Fibroblast of villous mesenchyme (primary cell): ENCODE results near the gene MRPL58. TPM values are rescaled to one million over a fixed set of nuclear protein-coding genes. Genes with fewer than 3 reads are reported as not detected.

Experiments used
- DNase-seq: peaks from one replicate; pipeline ENCODE4 v3.0.0-alpha.2; 2010; ENCODE audit warnings: low read depth
- H3K4me3 ChIP-seq: 2 replicates; pipeline ENCODE4 v1.5.1; 2011; ENCODE audit warnings: low read depth, mild to moderate bottlenecking, low read length
- total RNA-seq: library from RNA; depleted of rRNA; stranded (reverse); fragments of >200 nt; gene quantifications from 2 replicates; pipeline ENCODE4 v1.2.3, GENCODE V29; 2012
- TF ChIP-seq, protein P1 (sequence below): IDR thresholded peaks from 2 replicates; pipeline ENCODE4 v1.5.1; 2012; ENCODE audit warnings: low read depth, mild to moderate bottlenecking, low read length; ENCODE audit not compliant: insufficient read depth

MRPL58 gene
- total RNA-seq, 1 donor = 23.7 TPM

DNA sequence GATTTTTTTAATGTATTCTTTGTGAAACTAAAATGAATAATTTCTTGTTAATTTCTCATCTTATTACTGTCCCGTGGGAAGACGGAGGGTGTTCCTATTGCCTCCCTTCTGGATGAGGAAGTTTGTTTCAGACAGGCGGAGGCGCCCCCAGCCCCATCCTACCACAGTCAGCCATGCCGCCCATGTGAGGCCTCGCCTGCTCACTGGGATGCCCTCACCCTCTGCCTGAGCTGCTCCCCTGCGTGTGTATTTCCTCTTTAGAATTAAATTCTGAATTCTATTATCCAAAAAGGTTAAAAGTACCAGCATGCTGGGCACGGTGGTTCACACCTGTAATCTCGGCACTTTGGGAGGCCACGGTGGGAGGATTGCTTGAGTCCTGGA, 48.6 kb downstream of the MRPL58 start:
- no peak overlapping the region for H3K4me3 ChIP-seq
- TF ChIP-seq, protein P1, sequence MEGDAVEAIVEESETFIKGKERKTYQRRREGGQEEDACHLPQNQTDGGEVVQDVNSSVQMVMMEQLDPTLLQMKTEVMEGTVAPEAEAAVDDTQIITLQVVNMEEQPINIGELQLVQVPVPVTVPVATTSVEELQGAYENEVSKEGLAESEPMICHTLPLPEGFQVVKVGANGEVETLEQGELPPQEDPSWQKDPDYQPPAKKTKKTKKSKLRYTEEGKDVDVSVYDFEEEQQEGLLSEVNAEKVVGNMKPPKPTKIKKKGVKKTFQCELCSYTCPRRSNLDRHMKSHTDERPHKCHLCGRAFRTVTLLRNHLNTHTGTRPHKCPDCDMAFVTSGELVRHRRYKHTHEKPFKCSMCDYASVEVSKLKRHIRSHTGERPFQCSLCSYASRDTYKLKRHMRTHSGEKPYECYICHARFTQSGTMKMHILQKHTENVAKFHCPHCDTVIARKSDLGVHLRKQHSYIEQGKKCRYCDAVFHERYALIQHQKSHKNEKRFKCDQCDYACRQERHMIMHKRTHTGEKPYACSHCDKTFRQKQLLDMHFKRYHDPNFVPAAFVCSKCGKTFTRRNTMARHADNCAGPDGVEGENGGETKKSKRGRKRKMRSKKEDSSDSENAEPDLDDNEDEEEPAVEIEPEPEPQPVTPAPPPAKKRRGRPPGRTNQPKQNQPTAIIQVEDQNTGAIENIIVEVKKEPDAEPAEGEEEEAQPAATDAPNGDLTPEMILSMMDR = no peak
- no peak for DNase-seq

DNA sequence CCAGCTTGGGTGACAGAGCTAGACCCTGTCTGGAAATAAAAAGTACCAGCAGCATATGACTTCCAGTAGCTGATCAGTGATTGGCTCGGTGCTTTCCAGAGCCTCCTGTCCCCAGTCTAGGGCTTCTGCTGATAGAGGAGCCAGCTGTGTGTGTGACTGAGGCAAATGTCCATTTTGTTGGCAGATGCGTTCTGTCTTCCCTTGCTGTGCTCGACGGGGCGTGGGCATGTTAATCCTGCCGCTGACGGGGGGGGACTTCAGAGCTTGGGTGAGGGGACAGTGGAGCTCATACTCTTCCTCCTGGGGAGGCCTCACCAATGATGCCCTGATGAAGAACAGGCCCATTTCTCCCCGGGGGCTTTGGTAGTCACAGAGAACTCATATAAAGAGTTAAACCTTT, 49.1 kb downstream of the MRPL58 start:
- TF ChIP-seq, protein P1 = no peak
- H3K4me3 ChIP-seq = no peak overlapping the region
- DNase-seq = no peak

DNA sequence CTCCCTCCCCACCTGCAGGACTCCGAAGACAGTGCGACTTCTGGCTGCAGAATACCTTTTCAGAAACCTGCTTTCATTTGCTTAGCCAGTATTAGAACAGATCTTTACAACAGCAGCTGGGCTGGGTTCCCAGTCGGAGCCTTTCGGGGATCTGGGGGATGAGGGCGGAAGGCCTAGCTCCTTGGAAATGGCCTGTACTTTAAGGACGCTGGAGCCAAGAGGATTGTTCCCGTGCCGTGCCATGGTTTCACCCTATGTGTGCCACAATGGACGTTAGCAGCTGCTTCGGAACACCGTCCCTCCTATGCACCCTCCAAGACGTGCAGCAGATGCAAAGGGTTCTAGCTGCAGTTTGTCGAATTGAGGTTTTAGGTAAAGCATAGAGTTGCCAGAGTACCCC, 50.7 kb downstream of the MRPL58 start:
- TF ChIP-seq, protein P1 = no peak
- DNase-seq = no peak
- no peak overlapping the region for H3K4me3 ChIP-seq

DNA sequence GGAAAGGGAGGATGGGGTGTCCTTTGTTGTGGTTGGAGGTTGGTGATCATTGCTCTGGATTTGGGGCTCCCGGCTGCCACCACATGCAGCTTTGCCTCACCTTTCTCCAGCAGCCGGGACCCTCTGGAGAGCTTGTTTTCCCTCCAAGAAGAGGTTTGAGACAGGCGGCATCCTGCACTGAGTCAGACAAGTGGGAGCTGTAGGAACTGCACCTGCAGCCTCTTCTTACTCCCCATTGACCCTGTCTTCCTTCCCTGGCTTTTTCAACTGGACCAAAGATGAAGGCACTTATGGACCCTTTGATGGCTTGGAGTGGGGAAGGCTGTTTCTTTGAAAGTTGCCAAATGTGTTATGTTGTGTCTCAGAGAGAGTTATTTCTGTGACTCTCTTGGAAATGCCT, 51.2 kb downstream of the MRPL58 start:
- DNase-seq = no peak
- no peak overlapping the region for H3K4me3 ChIP-seq
- TF ChIP-seq, protein P1 = no peak

DNA sequence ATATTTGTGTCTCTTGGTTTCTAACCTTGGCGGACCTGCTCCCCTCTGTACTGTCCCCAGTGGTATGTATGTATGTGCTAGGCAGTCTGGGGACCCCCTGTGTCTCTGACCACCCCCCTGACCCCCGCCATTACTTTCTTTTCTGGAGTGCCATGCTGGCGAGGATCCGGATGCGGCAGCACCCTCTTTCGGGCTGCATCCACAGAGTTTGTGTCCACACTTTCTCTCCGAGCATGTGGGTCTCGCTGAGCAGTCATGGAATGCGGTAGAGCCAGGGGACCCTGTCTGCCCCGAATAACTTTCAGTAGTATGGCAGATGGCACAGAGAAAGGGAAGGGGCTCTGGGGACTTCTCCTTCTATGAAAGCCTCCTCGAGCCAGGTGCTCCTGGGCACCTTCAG, 51.6 kb downstream of the MRPL58 start:
- TF ChIP-seq, protein P1 = no peak
- DNase-seq = no peak
- no peak overlapping the region for H3K4me3 ChIP-seq

DNA sequence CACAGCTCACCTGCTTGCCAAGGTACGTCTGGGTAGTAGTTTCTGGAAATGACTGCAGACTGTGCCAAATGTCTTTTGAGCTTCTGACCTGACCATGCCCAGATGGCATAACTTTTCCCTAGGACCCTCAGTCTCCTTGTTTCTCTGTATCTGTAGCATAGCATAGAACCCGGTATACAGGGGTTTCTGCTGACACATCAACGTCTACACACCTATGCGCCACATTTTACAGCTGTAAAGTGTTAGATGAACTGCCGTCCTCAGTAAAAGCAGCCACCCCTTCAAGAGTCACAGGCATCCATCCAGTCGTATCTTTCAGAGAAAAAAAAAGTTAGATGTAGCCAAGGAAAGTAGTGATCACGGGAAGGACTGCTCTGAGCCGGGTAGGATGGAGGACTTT, 52.0 kb downstream of the MRPL58 start:
- TF ChIP-seq, protein P1 = no peak
- DNase-seq = no peak
- no peak overlapping the region for H3K4me3 ChIP-seq

DNA sequence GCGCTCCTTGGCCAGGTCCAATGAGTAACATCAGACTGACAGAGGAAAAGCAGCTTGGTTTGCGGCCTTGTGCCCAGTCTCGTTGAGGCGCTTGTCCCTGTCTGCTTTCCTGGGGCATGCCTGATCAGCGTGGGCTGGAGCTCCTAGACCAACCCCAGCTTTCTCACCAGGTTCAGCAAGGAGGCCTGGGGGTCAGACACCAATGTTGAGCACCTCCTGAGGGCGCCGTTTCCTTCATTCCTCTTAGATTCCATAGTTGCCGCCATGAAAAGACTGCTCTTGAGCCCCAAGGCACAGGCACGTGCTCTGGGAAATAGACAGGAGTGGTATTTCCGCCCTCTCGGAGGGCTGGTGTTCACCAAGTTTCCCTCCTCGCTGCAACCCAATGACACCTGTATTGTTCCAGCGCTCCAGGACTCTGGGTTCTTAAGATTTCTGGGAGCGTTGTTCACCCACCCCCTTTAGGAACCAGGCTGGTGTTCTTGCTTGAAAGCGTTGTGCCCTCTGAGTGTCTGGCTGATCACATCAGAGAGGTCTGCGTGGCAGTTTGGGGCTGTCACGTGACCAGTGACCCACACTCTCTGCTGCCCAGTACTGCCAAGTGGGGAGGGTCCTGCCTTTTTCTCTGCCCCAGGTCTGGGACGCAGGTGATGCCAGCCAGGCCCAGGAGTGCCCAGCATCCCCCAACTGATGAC, 52.5 kb downstream of the MRPL58 start:
- TF ChIP-seq, protein P1 = no peak
- no peak for DNase-seq
- H3K4me3 ChIP-seq = no peak overlapping the region
